Hepatocyte (in vitro differentiated cells): ENCODE data around the gene ACKR4. TPM values are rescaled to one million over a fixed set of nuclear protein-coding genes. Genes with fewer than 3 reads are reported as not detected.

Experiments
- DNase-seq: peaks from one replicate; pipeline ENCODE4 v3.0.0-alpha.2; 2016; ENCODE audit warnings: low spot score
- H2AFZ ChIP-seq: fragments of 200-600 bp; sonication (generic); 2 replicates; pipeline ENCODE4 v1.6.0; 2016; ENCODE audit warnings: antibody characterized with exemption, mild to moderate bottlenecking
- H3K27ac ChIP-seq: fragments of 200-600 bp; sonication (generic); 2 replicates; pipeline ENCODE4 v1.5.1; 2016; ENCODE audit warnings: mild to moderate bottlenecking
- H3K27me3 ChIP-seq: fragments of 200-600 bp; sonication (generic); 2 replicates; pipeline ENCODE4 v1.6.1; 2016
- H3K36me3 ChIP-seq: fragments of 200-600 bp; sonication (generic); replicated peaks from 2 replicates; pipeline ENCODE4 v1.5.1; 2016; ENCODE audit warnings: low read depth; ENCODE audit not compliant: insufficient read depth
- H3K4me1 ChIP-seq: fragments of 200-600 bp; sonication (generic); 2 replicates; pipeline ENCODE4 v1.5.1; 2016; ENCODE audit warnings: mild to moderate bottlenecking, moderate library complexity; ENCODE audit not compliant: insufficient read depth
- H3K4me2 ChIP-seq: fragments of 200-600 bp; sonication (generic); 2 replicates; pipeline ENCODE4 v1.6.0; 2016
- H3K4me3 ChIP-seq: fragments of 200-600 bp; sonication (generic); 2 replicates; pipeline ENCODE4 v1.5.1; 2016; ENCODE audit warnings: mild to moderate bottlenecking
- H3K79me2 ChIP-seq: fragments of 200-600 bp; sonication (generic); 2 replicates; pipeline ENCODE4 v1.6.0; 2017; ENCODE audit warnings: mild to moderate bottlenecking
- H3K9me2 ChIP-seq: fragments of 200-600 bp; sonication (generic); replicated peaks from 2 replicates; pipeline ENCODE4 v1.6.0; 2017; ENCODE audit warnings: mild to moderate bottlenecking; ENCODE audit not compliant: insufficient read depth
- H3K9me3 ChIP-seq: fragments of 200-600 bp; sonication (generic); 2 replicates; pipeline ENCODE4 v1.5.1; 2016; ENCODE audit warnings: low read depth, mild to moderate bottlenecking
- H4K20me1 ChIP-seq: fragments of 200-600 bp; sonication (generic); 2 replicates; pipeline ENCODE4 v1.6.0; 2016; ENCODE audit warnings: mild to moderate bottlenecking; ENCODE audit not compliant: insufficient read depth, poor library complexity, severe bottlenecking
- EZH2 ChIP-seq: fragments of 200-600 bp; sonication (generic); IDR thresholded peaks from 2 replicates; pipeline ENCODE4 v1.6.1; 2016; ENCODE audit warnings: antibody characterized with exemption, mild to moderate bottlenecking, borderline replicate concordance
- EZH2phosphoT487 ChIP-seq: fragments of 200-600 bp; sonication (generic); IDR thresholded peaks from one replicate; pipeline ENCODE4 v1.6.1; 2018; ENCODE audit warnings: antibody characterized with exemption, mild to moderate bottlenecking, low read depth, moderate library complexity; ENCODE audit not compliant: unreplicated experiment, severe bottlenecking
- WGBS: methylation state at CpG from one replicate; pipeline ENCODE4 v1.1.6; 2016; ENCODE audit warnings: low lambda C conversion rate; ENCODE audit errors: missing lambda C conversion rate; 5-methylcytosine and 5-hydroxymethylcytosine counted together
- polyA plus RNA-seq: library from polyadenylated mRNA; unstranded; fragments of >200 nt; fragmentation: Nextera tagmentation; extraction: Ambion mirVana; gene quantifications from 2 replicates; pipeline ENCODE4 v1.2.1, GENCODE V29; 2016
- total RNA-seq: library from RNA; depleted of rRNA; stranded (reverse); fragments of >200 nt; gene quantifications from 2 replicates; pipeline ENCODE4 v1.2.3, GENCODE V29; 2014
- TF ChIP-seq, protein P1 (sequence below): fragments of 200-600 bp; sonication (generic); IDR thresholded peaks from 2 replicates; pipeline ENCODE4 v1.5.1; 2016; ENCODE audit warnings: antibody characterized with exemption, mild to moderate bottlenecking; ENCODE audit not compliant: poor library complexity

ACKR4 gene
- total and polyA plus RNA-seq, 2 experiments from 2014 or later = 1.2 to 1.8 TPM

- Histone ChIP-seq H3K79me2 (no peaks in the 10 kb centered on the region), H3K9me2 (no peaks in the 10 kb centered on the region), H3K4me3 (no peak overlapping the region), H3K27ac (no peak overlapping the region), H2AFZ (no peak overlapping the region), H3K36me3 (no peaks in the 10 kb centered on the region), H4K20me1 (no peaks in the 10 kb centered on the region), H3K4me1 (no peaks in the 10 kb centered on the region), H3K9me3 (no peaks in the 10 kb centered on the region), H3K27me3 (no peaks in the 10 kb centered on the region), H3K4me2 (no peak overlapping the region)
- TF ChIP-seq, protein P1, sequence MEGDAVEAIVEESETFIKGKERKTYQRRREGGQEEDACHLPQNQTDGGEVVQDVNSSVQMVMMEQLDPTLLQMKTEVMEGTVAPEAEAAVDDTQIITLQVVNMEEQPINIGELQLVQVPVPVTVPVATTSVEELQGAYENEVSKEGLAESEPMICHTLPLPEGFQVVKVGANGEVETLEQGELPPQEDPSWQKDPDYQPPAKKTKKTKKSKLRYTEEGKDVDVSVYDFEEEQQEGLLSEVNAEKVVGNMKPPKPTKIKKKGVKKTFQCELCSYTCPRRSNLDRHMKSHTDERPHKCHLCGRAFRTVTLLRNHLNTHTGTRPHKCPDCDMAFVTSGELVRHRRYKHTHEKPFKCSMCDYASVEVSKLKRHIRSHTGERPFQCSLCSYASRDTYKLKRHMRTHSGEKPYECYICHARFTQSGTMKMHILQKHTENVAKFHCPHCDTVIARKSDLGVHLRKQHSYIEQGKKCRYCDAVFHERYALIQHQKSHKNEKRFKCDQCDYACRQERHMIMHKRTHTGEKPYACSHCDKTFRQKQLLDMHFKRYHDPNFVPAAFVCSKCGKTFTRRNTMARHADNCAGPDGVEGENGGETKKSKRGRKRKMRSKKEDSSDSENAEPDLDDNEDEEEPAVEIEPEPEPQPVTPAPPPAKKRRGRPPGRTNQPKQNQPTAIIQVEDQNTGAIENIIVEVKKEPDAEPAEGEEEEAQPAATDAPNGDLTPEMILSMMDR = no peak
- TF ChIP-seq EZH2 (no peak), EZH2phosphoT487 (no peak)
- no peak for DNase-seq
- 60% methylated on average over 2 of the region's 2 CpGs for WGBS
Measured at GRCh38 chr3:132569153-132569552, 27.9 kb upstream of the ACKR4 start.

GRCh38 chr3:132569580-132569979 lies 27.5 kb upstream of the ACKR4 start:
- no peaks in the 10 kb centered on the region for H4K20me1 ChIP-seq
- H3K4me1 ChIP-seq = no peaks in the 10 kb centered on the region
- H2AFZ ChIP-seq = no peak overlapping the region
- no peaks in the 10 kb centered on the region for H3K9me2 ChIP-seq
- H3K4me3 ChIP-seq = no peak overlapping the region
- H3K4me2 ChIP-seq = no peak overlapping the region
- H3K27ac ChIP-seq = peak overlapping the region; percentile 3
- H3K27me3 ChIP-seq = no peaks in the 10 kb centered on the region
- no peaks in the 10 kb centered on the region for H3K36me3 ChIP-seq
- WGBS = 78% methylated on average over 1 of the region's 1 CpG
- no peak for DNase-seq
- no peaks in the 10 kb centered on the region for H3K79me2 ChIP-seq
- TF ChIP-seq EZH2 = no peak
- TF ChIP-seq, protein P1 = no peak
- no peak for TF ChIP-seq EZH2phosphoT487
- H3K9me3 ChIP-seq = no peaks in the 10 kb centered on the region

DNA sequence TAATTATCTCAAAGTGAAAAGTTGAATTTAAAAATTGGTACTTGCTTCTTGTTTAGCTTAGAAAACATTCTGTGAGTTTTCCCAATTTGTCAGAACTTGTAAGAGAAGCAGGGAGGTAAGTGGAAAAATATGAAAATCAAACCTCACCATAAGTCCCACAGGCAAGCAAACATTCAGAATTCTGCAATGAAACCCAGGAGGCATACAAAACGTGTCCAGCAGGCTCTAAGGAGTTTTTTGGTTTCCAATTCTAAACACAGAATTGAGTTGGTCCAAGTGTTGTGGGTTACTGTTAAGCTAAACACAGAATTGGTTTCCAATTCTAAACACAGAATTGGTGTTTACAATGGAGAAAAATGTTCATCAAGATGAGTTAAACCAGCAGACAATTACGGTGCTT lies 27.1 kb upstream of the ACKR4 start:
- peak overlapping the region; percentile 3 for H3K27ac ChIP-seq
- H3K9me3 ChIP-seq = no peaks in the 10 kb centered on the region

More for the DNA sequence above, 27.1 kb upstream of the ACKR4 start:
- Histone ChIP-seq H3K27me3 (no peaks in the 10 kb centered on the region), H2AFZ (no peak overlapping the region), H3K4me1 (no peaks in the 10 kb centered on the region), H3K4me3 (no peak overlapping the region), H4K20me1 (no peaks in the 10 kb centered on the region), H3K79me2 (no peaks in the 10 kb centered on the region), H3K9me2 (no peaks in the 10 kb centered on the region), H3K4me2 (no peak overlapping the region), H3K36me3 (no peaks in the 10 kb centered on the region)
- TF ChIP-seq EZH2phosphoT487 = no peak
- TF ChIP-seq, protein P1 = no peak
- 86% methylated on average over 2 of the region's 2 CpGs for WGBS
- DNase-seq = no peak
